K562 (cell line): ENCODE measurements around the gene CALM1. TPM values are rescaled to one million over a fixed set of nuclear protein-coding genes. Genes with fewer than 3 reads are reported as not detected.

Experiments used
- BCLAF1 ChIP-seq, 2 experiments: fragments of 450-650 bp in 1 of 2; IDR thresholded peaks; 2 replicates each; pipeline ENCODE4 v1.6.1; 2011 to 2017; ENCODE audit warnings: low read depth in 2 of 2, antibody characterized with exemption in 1 of 2, borderline replicate concordance in 1 of 2, low read length in 1 of 2, mild to moderate bottlenecking in 1 of 2, mixed read lengths in 1 of 2; ENCODE audit not compliant: control insufficient read depth in 1 of 2
- CHD1 ChIP-seq: fragments of 200-600 bp; sonication (generic); IDR thresholded peaks from one replicate; pipeline ENCODE4 v1.6.1; 2012; ENCODE audit warnings: mild to moderate bottlenecking, moderate library complexity, low read length, inconsistent platforms
- GABPB1 ChIP-seq: sonication (generic); formaldehyde crosslinking; IDR thresholded peaks from 2 replicates; pipeline ENCODE4 v1.8.0; 2022; ENCODE audit warnings: mild to moderate bottlenecking, missing genetic modification reagents
- HDAC2 ChIP-seq: fragments of 450-650 bp; IDR thresholded peaks from 2 replicates; pipeline ENCODE4 v1.6.1; 2016; ENCODE audit warnings: mild to moderate bottlenecking
- L3MBTL2 ChIP-seq: fragments of 450-650 bp; IDR thresholded peaks from 2 replicates; pipeline ENCODE4 v1.6.1; 2016; ENCODE audit warnings: mild to moderate bottlenecking, moderate library complexity
- NR2C1 ChIP-seq, 2 experiments: fragments of 450-650 bp; IDR thresholded peaks; 2 replicates each; pipeline ENCODE4 v1.6.1; 2017; ENCODE audit warnings: mild to moderate bottlenecking in 2 of 2, antibody characterized with exemption in 1 of 2, inconsistent platforms in 1 of 2, missing compliant biosample characterization in 1 of 2, missing genetic modification characterization in 1 of 2
- PHF8 ChIP-seq: fragments of 200-600 bp; sonication (generic); IDR thresholded peaks from 2 replicates; pipeline ENCODE4 v1.6.1; 2012; ENCODE audit warnings: mixed run types, mild to moderate bottlenecking, inconsistent platforms, low read length, moderate library complexity, borderline replicate concordance
- ZNF75A ChIP-seq: fragments of 450-650 bp; formaldehyde crosslinking; IDR thresholded peaks from 2 replicates; pipeline ENCODE4 v1.4.0; 2020; ENCODE audit warnings: mild to moderate bottlenecking
- polyA plus RNA-seq, 8 experiments: library from polyadenylated mRNA; depleted of rRNA in 4 of 8; stranded (reverse) in 5 of 8; unstranded in 3 of 8; fragments of >200 nt; fragmentation: Nextera tagmentation in 2 of 8; fragmentation: Illumina TruSeq in 1 of 8; extraction: Ambion mirVana in 2 of 8; extraction: Trizol in 1 of 8; gene quantifications; 2 replicates each; pipeline versions ENCODE4 v1.2.1 to v1.2.3, GENCODE V29; 2011 to 2014; ENCODE audit warnings: inconsistent platforms in 1 of 8, missing spikeins in 1 of 8
- total RNA-seq, 7 experiments: library from RNA; depleted of rRNA in 6 of 7; stranded (reverse); fragments of >200 nt in 6 of 7; fragmentation: Illumina TruSeq in 2 of 7; extraction: Trizol in 2 of 7; gene quantifications; 2 replicates each; pipeline versions ENCODE4 v1.2.1 to v1.2.3, GENCODE V29; 2011 to 2021; ENCODE audit warnings: low replicate concordance in 1 of 7
- TF ChIP-seq, protein P1 (sequence below): fragments of 250-450 bp; sonication (Bioruptor Pico); IDR thresholded peaks from 2 replicates; pipeline ENCODE4 v1.5.0; 2021
- TF ChIP-seq, protein P2 (sequence below): IDR thresholded peaks from 3 replicates; pipeline ENCODE4 v1.6.1; 2011; ENCODE audit warnings: borderline replicate concordance, mild to moderate bottlenecking, moderate library complexity; ENCODE audit not compliant: insufficient read length; ENCODE audit errors: extremely low read depth

The CALM1 gene
- total and polyA plus RNA-seq, 9 of the 15 experiments (the other 6 are each of a cell fraction or from before 2014, with no cell fraction given) = 48.0 to 269 (median 158) TPM

GRCh38 chr14:90362558-90362896 lies 34.3 kb upstream of the CALM1 start (continued):
- no peak for TF ChIP-seq BCLAF1 (IDR thresholded peaks at IDR 0.05; ENCODE audit: borderline replicate concordance in 1 of 2, control insufficient read depth in 1 of 2, low read depth in 2 of 2, low read length in 1 of 2)
- no peak for TF ChIP-seq L3MBTL2
- TF ChIP-seq, protein P1, sequence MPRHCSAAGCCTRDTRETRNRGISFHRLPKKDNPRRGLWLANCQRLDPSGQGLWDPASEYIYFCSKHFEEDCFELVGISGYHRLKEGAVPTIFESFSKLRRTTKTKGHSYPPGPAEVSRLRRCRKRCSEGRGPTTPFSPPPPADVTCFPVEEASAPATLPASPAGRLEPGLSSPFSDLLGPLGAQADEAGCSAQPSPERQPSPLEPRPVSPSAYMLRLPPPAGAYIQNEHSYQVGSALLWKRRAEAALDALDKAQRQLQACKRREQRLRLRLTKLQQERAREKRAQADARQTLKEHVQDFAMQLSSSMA = no peak
- no peak for TF ChIP-seq GABPB1 (CRISPR knock-in tag)
- TF ChIP-seq, protein P2, sequence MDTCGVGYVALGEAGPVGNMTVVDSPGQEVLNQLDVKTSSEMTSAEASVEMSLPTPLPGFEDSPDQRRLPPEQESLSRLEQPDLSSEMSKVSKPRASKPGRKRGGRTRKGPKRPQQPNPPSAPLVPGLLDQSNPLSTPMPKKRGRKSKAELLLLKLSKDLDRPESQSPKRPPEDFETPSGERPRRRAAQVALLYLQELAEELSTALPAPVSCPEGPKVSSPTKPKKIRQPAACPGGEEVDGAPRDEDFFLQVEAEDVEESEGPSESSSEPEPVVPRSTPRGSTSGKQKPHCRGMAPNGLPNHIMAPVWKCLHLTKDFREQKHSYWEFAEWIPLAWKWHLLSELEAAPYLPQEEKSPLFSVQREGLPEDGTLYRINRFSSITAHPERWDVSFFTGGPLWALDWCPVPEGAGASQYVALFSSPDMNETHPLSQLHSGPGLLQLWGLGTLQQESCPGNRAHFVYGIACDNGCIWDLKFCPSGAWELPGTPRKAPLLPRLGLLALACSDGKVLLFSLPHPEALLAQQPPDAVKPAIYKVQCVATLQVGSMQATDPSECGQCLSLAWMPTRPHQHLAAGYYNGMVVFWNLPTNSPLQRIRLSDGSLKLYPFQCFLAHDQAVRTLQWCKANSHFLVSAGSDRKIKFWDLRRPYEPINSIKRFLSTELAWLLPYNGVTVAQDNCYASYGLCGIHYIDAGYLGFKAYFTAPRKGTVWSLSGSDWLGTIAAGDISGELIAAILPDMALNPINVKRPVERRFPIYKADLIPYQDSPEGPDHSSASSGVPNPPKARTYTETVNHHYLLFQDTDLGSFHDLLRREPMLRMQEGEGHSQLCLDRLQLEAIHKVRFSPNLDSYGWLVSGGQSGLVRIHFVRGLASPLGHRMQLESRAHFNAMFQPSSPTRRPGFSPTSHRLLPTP = no peak
- no peak for TF ChIP-seq PHF8
- TF ChIP-seq ZNF75A (CRISPR knock-in tag) = no peak
- no peak for TF ChIP-seq HDAC2
- TF ChIP-seq CHD1 = no peak
- no peak for TF ChIP-seq NR2C1 (IDR thresholded peaks at IDR 0.05)
- TF ChIP-seq NR2C1 (tag; IDR thresholded peaks at IDR 0.05) = no peak
